HG03439 (cell line): ENCODE data around the gene ZNF19.
"Not testable (repeated sequence)": the region's sequence is repeated elsewhere in the genome, so short reads cannot be mapped to it uniquely, and the experiment has no call there.

Source experiments
- ATAC-seq: cut with Tn5 transposase; IDR thresholded peaks from one replicate; pipeline ENCODE4 v1.9.1; 2021; ENCODE audit warnings: mild to moderate bottlenecking, moderate library complexity; ENCODE audit not compliant: unreplicated experiment

ZNF19 gene

DNA sequence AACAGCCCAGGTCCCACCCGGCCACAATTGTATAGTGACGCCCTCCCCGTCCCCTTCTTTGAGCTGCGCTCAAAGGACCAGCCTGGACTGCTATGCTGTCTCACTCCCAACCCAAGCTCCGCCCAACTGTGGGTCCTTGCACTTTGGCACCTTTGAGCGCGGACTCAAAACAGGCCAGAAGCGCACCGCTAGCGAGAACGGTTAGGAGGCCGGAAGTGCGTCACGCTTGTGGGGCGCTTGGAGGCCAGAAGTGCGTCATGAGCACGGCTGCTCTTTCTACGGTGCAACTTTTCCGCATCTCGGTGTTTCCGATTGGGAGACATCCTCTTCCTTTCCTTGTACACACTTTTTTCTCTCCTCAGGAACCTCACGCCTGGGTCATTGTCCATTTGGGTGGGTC is at the start of gene ZNF19:
Gene ZNF19 (minus strand): TSS at position 203 of the 400 bp plus-strand sequence. CDS start 7,210 bp downstream, outside the sequence.
- no peak for ATAC-seq

DNA sequence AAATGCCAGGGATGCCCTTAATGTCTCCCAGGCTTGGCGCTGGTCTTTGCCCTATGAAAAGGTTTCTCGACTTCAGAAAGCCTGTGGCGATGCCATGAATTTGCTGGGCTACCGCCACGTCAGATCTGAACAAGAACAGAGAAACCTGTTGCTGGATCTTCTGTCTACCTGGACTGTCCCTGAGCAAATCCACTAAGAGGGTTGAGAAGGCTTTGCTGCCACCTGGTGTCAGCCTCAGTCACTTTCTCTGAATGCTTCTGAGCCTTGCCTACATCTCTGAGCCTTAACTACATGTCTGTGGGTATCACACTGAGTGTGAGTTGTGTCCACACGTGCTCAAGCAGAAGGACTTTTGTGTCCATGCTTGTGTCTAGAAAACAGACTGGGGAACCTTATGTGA is 48.5 kb upstream of the ZNF19 start:
- no peak for ATAC-seq

DNA sequence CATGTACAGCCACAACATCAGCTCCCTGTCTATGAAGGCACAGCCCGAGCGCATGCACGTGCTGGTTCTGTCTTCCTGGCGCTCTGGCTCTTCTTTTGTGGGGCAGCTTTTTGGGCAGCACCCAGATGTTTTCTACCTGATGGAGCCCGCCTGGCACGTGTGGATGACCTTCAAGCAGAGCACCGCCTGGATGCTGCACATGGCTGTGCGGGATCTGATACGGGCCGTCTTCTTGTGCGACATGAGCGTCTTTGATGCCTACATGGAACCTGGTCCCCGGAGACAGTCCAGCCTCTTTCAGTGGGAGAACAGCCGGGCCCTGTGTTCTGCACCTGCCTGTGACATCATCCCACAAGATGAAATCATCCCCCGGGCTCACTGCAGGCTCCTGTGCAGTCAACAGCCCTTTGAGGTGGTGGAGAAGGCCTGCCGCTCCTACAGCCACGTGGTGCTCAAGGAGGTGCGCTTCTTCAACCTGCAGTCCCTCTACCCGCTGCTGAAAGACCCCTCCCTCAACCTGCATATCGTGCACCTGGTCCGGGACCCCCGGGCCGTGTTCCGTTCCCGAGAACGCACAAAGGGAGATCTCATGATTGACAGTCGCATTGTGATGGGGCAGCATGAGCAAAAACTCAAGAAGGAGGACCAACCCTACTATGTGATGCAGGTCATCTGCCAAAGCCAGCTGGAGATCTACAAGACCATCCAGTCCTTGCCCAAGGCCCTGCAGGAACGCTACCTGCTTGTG is 47.8 kb upstream of the ZNF19 start:
- ATAC-seq = no peak

DNA sequence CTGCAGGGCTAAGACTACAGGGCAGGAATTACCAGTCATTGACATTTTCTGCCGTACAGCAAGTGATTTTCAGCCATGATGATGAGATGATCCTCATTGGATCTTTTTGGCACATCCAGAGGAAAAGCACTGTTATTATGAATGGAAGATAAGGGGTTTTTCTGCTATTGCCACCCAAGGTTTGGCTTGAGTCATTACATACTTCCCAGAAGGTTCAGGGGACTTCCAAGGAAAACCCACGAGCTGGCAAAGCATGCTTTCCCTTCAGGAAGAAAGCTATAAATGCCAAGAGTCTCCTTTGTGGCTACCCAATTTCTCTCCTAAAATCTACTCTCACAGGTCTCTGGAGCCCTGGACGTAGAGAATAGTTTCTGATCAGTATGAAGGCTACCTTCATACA is 43.2 kb upstream of the ZNF19 start:
- no peak for ATAC-seq

DNA sequence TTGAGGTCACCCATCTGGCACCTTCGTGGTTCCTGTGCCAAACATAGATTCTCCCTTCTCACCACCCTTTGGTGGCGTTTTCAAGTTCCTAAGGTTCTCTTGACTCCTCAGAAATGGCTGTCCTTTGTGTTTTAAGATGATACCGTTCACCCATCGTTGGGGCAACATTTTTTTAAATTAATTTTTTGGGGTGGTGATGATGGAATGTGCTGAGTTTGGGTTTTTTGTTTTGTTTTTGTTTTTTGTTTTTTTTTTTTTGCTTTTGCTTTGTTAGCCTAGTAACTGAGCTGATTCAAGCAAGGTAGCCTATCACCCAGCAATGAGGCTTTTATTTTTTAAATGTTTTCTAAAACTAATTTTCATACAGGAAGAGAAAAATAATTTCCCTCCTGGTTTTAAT is 39.7 kb upstream of the ZNF19 start:
- no peak for ATAC-seq

DNA sequence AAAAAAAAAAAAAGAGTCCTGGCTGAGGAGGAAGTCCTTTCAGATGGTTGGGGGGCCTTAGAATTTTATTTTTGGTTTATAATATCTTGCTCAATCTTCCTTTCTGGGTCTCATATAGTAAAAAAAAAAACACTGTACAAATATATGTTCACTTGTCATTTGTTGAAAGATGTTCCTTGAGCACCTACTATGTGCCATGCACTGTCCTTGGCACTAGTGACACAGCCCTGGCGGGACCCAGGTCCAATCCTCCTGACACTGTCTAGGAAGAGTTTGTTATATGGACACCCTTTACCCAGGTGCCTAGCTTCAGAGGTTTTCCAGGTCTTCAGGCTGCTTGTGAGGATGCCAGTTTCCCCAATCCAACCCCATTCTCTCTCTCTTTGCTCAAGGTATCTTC is 39.1 kb upstream of the ZNF19 start:
- no peak for ATAC-seq

DNA sequence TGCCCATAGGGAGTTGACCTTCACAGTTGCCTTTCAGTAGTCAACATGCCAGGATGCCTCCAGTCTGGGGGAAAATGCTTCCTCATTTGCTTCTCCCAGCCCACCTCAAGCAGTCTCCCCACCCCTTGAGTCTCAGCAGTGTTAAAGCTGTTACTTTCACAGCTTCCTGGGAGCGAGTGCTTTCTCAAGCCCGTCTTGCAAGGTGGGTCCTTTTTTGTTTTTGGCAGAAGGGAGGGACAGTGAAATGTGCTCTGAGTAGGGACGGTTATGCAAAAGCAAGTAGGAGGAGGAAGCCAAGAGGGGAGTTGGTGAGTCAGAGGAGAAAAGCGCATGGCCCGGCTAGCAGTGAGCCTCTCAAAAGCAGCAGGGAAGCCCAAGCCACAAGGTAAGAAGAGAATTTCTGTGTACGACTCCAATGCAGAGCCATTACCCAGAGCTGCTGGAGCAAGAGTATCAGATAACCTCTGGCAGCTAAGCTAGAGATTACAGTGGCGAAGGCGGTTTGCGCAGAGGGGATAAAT is 37.0 kb upstream of the ZNF19 start, which contains the start of gene CHST4:
Gene CHST4 (plus strand): TSS at position 316 of the 521 bp plus-strand sequence. CDS start 10,252 bp downstream, outside the sequence.
- no peak for ATAC-seq

DNA sequence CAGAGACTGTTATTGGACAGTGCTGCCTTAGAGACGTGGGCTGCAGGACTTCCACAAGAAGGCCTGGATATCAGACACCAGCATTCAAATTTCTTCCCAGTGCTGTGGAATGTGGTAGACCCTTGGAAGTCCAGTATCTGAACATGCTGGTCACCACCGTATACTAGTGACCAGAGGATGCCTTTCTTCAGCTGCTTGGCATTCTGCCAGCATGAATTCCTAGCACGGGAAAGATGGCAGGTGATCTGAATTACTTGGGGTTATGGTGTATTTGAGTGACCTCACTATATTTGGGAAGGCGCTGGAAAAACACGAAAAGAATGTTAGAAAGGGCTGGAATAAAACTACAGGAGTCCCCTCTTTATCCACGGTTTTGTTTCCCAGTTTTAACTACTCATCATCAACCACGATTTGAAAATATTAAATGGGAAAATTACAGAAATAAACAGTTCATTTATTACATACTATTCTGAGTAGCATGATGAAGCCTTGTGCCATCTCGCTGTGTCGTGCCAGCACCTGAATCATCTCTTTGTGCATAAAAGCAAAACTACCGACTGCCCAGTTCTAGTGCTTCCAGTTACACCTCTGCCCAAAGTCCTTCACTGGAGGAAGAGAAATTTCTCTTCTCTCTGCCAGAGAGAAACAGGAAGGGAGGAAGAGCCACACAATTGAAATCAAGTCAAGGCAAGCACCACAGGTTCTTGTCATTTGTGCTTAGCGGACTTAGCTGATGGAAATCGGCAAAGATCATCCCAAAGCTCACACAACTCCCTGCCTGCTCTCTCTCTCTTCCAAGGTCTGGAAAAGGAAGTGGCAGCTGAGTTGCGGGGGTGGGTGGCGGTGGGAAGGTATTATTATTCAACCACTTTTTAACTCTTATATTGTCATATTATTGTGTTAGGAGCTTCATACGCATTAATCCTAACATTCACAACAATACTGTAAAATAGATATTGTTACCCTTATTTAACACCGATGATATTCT is 35.7 kb upstream of the ZNF19 start:
- no peak for ATAC-seq

DNA sequence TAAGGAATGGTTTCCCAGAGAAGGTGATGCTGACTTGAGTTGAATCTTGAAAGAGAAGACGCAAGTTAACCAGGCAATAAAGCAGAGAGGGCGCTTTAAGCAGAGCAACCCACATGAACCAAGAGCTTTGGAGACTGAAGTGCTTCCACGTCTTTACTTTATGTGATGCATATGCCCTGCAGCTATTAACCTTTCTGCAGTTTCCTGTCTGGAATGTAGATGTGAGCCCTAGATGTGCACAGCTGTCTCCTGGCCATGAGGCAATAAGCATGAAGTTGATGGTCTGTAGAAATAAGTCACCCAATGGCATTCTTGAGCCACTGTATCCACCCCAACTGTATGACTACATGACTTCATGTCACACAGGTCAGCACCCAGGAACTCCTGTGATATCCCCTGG is 31.4 kb upstream of the ZNF19 start:
- no peak for ATAC-seq

DNA sequence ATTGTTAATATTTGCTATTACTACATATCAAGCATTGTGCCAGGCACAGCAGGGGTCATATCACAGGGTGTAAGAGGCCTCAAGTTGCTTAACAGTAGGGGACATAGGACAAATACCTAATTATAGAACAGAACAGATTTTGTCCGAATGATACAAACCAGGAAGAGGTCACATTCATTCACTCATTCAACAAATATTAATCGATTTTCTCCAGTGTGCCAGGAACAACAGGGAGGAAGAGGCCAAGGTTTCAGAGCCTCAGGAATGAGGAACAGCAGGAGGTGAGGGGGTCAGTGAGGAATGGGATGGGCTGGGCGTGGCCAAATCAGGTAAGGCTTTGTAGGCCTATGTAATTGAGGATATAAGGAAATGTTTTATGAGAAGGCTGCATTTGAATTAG is 25.9 kb upstream of the ZNF19 start:
- ATAC-seq = no peak

DNA sequence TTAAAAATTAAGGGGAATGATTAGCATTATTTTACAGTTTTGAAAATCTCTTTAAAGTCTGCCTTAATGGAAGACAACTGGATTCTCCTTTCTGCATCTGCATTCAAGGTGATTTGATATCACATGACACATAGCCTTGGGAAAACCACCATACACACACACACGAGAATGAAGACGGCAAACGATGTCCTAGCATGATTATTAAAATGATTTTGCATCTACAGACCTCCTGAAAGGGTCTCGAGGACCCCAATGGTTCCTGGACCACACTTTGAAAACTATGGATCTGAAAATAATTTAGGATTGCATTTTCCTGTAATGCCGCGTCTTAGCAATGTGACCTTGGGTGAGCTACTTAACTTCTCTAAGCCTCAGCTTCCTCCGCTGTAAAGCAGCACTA is 25.4 kb upstream of the ZNF19 start:
- no peak for ATAC-seq

DNA sequence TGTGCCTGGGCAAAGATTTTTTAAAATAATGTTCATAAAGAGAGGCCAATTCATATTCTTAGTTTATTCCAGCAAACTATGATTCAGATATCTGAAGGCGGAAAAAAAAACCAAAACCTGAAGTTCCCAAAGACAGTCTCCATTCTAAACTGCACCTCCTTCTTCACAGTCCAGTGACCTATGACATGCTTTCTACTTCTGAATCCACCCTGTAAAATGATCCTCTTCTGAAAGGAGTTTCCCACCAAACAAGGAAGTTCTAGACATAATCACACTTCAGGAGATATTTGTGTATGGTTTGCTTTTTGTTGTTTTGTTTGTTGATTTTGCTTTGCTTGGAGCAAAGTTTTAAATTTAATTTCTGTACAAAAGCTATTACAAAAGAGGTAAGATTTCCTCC is 24.2 kb upstream of the ZNF19 start:
- ATAC-seq = no peak

DNA sequence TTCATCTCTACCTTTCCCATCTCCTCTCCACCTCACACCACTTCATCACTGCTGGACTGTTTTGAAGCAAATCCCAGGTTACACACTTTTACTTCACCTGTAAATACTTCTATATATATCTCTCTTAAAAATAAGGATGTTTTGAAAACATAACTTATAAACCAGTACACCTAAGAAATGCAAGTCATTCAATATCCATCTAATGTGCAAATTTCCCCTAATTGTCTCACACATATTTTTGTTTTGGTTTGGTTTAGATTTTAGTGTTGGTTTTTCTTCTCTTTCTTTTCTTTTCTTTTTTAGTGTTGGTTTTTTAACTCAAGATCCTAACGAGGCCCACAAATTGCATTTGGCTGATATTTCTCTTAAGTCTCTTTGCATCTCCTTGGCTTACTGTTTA is 17.9 kb upstream of the ZNF19 start:
- ATAC-seq = no peak

DNA sequence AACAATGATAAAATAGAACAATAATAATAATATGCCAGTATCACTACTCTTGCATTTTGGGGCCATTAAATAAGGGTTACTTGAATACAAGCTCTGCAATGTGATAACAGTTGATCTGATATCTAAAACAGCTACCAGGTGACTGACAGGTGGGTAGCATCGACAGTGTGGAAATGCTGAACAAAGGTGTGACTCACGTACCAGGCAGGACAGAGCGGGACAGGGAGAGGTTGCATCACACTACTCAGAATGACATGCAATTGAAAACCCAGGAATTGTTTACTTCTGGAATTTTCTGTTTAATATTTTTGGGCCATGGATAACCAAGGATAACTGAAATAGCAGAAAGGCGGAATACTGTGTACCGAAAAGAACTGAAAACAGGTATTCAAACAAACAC is 15.8 kb upstream of the ZNF19 start:
- ATAC-seq = no peak

DNA sequence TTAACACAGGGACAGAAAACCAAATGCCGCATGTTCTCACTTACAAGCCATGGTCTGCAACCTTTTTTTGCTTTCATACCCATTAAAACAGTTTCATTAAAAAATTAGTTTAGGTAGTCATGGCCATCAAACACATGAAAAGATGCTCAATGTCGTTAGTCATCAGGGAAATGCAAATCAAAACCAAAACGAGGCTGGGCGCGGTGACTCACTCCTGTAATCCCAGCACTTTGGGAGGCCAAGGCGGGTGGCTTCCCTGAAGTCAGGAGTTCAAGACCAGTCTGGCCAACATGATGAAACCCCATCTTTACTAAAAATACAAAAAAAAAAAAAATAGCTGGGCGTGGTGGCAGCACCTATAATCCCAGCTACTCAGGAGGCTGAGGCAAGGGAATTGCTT is 14.9 kb upstream of the ZNF19 start:
- not testable (repeated sequence) for ATAC-seq

DNA sequence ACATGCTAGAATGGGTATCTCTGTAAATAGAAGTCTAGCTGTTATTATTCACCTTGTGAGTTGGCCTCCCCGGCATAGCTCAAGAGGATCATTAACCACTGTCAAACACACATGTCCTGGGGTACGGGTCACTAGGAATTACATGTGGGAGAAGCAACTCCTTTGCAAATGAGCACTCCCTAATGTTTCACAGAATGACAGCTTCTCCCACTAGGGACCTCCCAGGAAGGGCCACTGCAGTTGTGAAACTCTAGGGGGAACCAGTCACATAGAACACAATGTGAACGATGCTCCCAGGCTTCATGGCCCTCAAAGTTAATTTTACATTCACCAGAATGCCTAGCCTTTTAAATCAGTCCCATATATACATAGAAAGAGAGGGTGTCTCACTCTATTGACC is 12.4 kb upstream of the ZNF19 start:
- no peak for ATAC-seq

DNA sequence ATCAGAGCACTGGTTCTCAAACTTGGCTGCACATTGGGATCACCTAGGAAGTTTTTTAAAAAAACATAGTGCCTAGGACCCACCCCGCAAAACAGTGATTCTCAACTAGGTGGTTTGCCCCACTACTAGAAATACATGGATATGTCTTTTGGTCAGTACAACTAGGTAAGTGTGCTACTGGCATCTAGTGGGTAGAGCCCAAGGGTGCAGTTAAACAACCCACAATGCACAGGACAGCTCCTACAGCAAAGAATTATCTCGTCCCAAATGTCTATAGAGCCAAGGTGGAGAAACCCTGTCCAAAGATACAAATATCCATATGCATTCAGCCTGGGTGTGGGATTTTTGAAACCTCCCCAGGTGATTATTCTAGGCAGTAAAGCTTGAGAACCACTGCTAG is 11.8 kb upstream of the ZNF19 start:
- no peak for ATAC-seq

DNA sequence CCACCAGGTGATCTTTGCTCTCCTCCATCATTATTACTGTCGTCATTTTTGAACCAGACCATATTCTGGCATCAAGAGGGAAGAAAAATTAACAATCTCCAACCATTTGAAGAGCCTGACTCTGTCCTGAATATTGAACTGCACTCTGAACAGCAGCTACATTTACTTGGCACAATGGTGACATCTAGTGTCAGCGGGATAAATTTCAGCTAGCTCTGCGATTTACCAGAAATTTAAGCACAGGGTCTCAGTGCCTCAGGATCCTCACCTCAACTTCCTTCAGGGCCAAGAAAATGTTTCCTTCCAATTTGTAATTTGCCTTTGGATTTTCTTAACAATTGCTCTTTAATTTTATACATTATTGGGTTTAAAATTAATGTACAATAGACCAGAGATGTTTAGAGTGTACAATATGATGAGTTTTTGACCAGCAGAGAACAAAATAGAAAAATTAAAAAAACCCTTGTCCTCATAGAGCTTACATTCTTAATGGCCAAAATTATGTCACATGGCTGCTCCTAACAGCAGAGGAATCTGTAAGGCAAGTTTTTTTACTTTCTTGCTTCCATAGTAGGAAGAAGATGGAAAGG is 10.7 kb upstream of the ZNF19 start:
- no peak for ATAC-seq

DNA sequence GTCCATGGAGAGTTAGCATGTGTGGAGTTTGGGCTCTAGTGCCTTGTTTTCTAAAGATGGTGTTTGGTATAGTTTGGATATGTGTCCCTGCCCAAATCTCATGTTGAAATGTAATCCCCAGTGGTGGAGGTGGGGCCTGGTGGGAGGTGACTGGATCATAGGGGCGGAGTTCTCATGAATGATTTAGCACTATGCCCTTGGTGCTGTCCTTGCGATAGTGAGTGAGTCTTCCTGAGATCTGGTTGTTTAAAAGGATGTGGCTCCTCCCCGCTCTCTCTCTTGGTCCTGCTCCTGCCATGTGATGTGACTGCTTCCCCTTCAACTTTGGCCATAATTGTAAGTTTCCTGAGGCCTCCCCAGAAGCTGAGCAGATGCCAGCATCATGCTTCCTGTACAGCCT is 8.9 kb upstream of the ZNF19 start:
- no peak for ATAC-seq

DNA sequence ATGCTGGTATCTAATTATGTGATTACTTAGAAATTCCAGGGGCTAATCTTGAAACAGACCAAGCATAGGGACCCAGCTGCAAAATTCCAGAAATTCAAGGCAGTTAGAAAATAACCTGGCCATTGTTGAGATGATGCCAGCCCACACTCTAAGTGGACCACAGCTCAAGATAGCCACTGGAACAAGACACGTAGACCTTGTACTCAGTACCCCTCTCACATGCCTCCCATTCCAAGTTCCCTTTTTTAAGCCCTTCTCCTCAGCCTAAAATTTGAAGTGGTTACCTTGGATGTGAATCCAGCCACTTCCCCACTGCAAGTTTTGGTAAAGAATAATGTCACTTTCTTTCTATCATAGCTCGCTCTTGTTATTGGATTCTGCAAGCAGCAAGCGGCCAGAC is 4.1 kb upstream of the ZNF19 start:
- ATAC-seq = no peak

DNA sequence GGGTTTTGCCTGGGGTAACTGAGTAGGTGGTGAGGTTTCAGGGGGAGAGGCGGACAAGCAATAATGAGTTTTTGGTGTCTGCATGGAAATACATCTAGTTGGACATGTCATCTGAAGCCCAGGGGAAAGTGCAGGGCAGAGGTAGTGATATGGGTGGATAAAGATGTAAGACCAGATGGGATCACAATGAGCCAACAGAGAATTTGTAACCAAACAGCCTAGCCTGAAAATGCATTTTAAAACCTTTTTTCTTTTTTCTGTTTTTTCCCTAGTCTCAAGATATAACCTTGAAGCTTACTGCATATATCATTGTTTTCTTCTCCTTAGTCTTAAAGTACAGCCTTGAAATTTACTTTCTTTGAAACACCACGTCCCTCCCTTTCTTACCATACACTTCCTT is 3.7 kb upstream of the ZNF19 start:
- no peak for ATAC-seq
